PFSK-1 (cell line): ENCODE results near the gene HHAT.

Experiments used
- FOXP2 ChIP-seq: optimal IDR thresholded peaks from 2 replicates; pipeline ENCODE3; 2011; ENCODE audit warnings: borderline replicate concordance, control low read depth, inconsistent platforms; ENCODE audit not compliant: insufficient read depth; ENCODE audit errors: extremely low read length, extremely low read depth
- POLR2AphosphoS5 ChIP-seq: IDR thresholded peaks from 2 replicates; pipeline ENCODE4 v1.6.1; 2012; ENCODE audit warnings: low read depth, mild to moderate bottlenecking, control low read depth, low read length, moderate library complexity
- SIN3A ChIP-seq: IDR thresholded peaks from 2 replicates; pipeline ENCODE4 v1.6.1; 2012; ENCODE audit warnings: mild to moderate bottlenecking, low read length, moderate library complexity, borderline replicate concordance; ENCODE audit not compliant: insufficient read depth
- TAF1 ChIP-seq: IDR thresholded peaks from 2 replicates; pipeline ENCODE4 v1.6.1; 2012; ENCODE audit warnings: low read length, control low read depth, borderline replicate concordance; ENCODE audit not compliant: insufficient read depth
- TF ChIP-seq, protein P1 (sequence below), 2 experiments: IDR thresholded peaks; 2 replicates each; pipeline versions ENCODE4 v1.6.1 to v1.8.0; 2011 to 2012; ENCODE audit warnings: low read depth in 2 of 2, low read length in 2 of 2, control low read depth in 1 of 2, inconsistent platforms in 1 of 2, mild to moderate bottlenecking in 1 of 2, moderate library complexity in 1 of 2; ENCODE audit not compliant: insufficient read depth in 1 of 2

DNA sequence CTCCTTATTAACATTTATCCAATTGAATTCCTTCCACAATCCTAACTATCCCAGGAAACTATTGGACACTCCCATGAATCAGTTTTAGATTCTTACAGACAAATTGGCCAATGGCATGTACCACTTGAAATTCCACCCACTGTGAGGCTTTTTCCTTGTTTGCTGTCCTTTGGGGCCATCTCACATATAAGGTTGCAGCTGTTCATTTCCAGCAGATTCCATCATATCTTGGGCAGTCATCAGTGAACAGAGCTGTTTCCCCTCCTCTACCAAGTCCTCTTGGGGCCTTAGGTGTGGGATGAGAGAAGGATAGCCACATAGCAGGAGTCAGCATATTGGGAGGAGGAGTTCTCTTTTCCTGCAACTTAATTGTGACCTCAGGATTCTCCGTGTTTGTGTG lies 109.1 kb downstream of the HHAT start:
- TF ChIP-seq, protein P1, sequence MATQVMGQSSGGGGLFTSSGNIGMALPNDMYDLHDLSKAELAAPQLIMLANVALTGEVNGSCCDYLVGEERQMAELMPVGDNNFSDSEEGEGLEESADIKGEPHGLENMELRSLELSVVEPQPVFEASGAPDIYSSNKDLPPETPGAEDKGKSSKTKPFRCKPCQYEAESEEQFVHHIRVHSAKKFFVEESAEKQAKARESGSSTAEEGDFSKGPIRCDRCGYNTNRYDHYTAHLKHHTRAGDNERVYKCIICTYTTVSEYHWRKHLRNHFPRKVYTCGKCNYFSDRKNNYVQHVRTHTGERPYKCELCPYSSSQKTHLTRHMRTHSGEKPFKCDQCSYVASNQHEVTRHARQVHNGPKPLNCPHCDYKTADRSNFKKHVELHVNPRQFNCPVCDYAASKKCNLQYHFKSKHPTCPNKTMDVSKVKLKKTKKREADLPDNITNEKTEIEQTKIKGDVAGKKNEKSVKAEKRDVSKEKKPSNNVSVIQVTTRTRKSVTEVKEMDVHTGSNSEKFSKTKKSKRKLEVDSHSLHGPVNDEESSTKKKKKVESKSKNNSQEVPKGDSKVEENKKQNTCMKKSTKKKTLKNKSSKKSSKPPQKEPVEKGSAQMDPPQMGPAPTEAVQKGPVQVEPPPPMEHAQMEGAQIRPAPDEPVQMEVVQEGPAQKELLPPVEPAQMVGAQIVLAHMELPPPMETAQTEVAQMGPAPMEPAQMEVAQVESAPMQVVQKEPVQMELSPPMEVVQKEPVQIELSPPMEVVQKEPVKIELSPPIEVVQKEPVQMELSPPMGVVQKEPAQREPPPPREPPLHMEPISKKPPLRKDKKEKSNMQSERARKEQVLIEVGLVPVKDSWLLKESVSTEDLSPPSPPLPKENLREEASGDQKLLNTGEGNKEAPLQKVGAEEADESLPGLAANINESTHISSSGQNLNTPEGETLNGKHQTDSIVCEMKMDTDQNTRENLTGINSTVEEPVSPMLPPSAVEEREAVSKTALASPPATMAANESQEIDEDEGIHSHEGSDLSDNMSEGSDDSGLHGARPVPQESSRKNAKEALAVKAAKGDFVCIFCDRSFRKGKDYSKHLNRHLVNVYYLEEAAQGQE (IDR thresholded peaks at IDR 0.05; ENCODE audit: insufficient read depth in 1 of 2, low read depth in 2 of 2, low read length in 2 of 2), result no peak
- TF ChIP-seq TAF1, result no peak
- no peak for TF ChIP-seq POLR2AphosphoS5
- no peak for TF ChIP-seq SIN3A
- TF ChIP-seq FOXP2, result no peak
